GM12864 (cell line): ENCODE data around the gene ECHDC1.

Experiments used
- DNase-seq: peaks from one replicate; pipeline ENCODE4 v3.0.0-alpha.2; 2011; ENCODE audit warnings: low read depth
- H3K4me3 ChIP-seq: 2 replicates; pipeline ENCODE4 v1.5.1; 2011; ENCODE audit warnings: mild to moderate bottlenecking, low read depth, low read length, control low read depth
- TF ChIP-seq, protein P1 (sequence below): IDR thresholded peaks from 2 replicates; pipeline ENCODE4 v1.5.1; 2011; ENCODE audit warnings: low read depth, mild to moderate bottlenecking, moderate library complexity, low read length, control low read depth, inconsistent platforms; ENCODE audit errors: missing control alignments

ECHDC1 gene

GRCh38 chr6:127262896-127263295, 80.5 kb downstream of the ECHDC1 start:
- no peak for DNase-seq
- TF ChIP-seq, protein P1, sequence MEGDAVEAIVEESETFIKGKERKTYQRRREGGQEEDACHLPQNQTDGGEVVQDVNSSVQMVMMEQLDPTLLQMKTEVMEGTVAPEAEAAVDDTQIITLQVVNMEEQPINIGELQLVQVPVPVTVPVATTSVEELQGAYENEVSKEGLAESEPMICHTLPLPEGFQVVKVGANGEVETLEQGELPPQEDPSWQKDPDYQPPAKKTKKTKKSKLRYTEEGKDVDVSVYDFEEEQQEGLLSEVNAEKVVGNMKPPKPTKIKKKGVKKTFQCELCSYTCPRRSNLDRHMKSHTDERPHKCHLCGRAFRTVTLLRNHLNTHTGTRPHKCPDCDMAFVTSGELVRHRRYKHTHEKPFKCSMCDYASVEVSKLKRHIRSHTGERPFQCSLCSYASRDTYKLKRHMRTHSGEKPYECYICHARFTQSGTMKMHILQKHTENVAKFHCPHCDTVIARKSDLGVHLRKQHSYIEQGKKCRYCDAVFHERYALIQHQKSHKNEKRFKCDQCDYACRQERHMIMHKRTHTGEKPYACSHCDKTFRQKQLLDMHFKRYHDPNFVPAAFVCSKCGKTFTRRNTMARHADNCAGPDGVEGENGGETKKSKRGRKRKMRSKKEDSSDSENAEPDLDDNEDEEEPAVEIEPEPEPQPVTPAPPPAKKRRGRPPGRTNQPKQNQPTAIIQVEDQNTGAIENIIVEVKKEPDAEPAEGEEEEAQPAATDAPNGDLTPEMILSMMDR: no peak
- no peak overlapping the region for H3K4me3 ChIP-seq

GRCh38 chr6:127255286-127255685, 88.1 kb downstream of the ECHDC1 start:
- TF ChIP-seq, protein P1: no peak
- no peak for DNase-seq
- no peak overlapping the region for H3K4me3 ChIP-seq

DNA sequence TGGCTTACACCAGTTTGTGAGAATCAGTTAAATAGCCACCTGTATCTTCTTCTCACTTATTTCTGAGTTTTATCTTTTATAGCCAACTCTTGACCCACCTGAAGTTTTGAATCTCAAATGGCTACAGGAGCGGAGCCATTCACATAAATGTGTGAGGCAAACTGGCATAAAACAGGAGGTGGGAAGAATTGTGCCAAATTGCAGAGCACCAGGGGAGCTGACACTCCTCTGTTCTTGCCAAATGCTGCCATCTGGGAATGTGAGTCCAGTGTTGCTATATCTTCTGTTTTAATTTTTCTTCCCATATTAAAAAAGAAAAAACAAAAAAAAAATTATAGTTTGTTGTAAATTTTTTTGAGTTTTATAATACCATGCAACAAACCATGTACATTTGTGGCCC, 93.8 kb downstream of the ECHDC1 start:
- no peak for DNase-seq
- no peak overlapping the region for H3K4me3 ChIP-seq
- TF ChIP-seq, protein P1: no peak

DNA sequence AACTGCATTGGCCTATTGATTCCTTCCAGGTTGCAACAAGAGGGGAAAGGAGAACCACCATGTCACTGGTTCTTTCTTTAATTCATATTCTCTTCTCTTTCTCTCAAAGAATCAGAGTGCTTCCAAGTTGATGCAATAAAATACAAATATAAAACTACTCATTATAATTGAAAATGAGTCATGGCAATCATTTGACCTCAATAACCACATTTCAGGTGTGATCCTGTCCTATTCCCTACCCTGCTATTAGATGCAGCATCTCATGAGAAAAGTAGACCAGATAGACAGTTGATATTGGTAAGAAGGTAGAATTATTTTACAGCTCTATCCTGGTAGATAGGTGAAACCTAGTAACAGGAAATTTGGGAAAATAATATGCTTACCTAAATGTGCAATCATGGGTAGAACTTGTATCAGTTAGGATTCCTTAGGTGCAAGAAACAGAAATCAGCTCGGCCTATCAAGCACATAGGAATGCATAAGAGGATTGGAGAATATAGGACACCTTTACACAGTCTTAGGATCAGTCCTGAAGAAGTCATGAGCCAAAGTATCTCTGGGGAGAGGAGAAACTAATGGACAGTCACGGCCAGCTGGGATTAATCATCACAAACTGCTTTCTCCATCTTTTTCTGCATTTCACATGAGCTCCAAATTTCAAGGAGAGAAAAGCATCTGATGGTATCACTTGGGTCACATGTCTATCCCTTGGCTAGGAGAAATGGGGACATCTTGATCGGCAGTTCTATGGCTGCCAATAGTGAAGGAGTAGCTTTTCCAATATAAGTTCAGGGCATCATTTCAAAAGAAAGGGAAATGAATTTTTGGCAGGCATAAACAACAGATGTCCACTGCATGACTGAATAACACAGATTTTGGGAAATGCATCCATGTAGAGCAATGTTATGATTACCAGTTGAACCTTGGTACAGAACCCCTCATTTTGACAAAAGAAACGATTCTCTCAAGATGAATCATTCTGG, 96.0 kb downstream of the ECHDC1 start:
- H3K4me3 ChIP-seq: no peak overlapping the region
- TF ChIP-seq, protein P1: no peak
- no peak for DNase-seq

GRCh38 chr6:127243501-127243900, 99.9 kb downstream of the ECHDC1 start:
- TF ChIP-seq, protein P1: no peak
- no peak overlapping the region for H3K4me3 ChIP-seq
- DNase-seq: no peak
